PC-9 (cell line): ENCODE results near the gene ANXA3. TPM values are rescaled to one million over a fixed set of nuclear protein-coding genes. Genes with fewer than 3 reads are reported as not detected.

Experiments
- BruUV-seq: library from RNA; stranded (reverse); fragments of 400-500 nt; replicated peaks from 2 replicates; lab custom pipeline; 2021; lab: Mats Ljungman, UMichigan
- CTCF ChIA-PET: fragments of 300-600 bp; sonication (Branson Sonifier 250); formaldehyde crosslinking; loops from one replicate; lab custom pipeline; 2022; ENCODE audit warnings: antibody characterized with exemption; lab: Charles Lee
- POLR2A ChIA-PET: fragments of 300-600 bp; sonication (Branson Sonifier 250); formaldehyde crosslinking; loops from one replicate; lab custom pipeline; 2022; ENCODE audit warnings: antibody characterized with exemption; ENCODE audit not compliant: unreplicated experiment; lab: Charles Lee
- DNase-seq, 2 experiments: peaks; one replicate each; pipeline versions ENCODE4 v3.0.0 to v3.0.0-alpha.2; 2015 to 2022; ENCODE audit warnings: mixed read lengths in 1 of 2
- H2AFZ ChIP-seq: fragments of 200-600 bp; sonication (generic); 2 replicates; pipeline ENCODE4 v1.8.1; 2017; ENCODE audit warnings: antibody characterized with exemption
- H3F3A ChIP-seq: fragments of 200-600 bp; sonication (generic); 2 replicates; pipeline ENCODE4 v1.8.1; 2017; ENCODE audit warnings: antibody characterized with exemption, mild to moderate bottlenecking, low read depth; ENCODE audit not compliant: insufficient read depth
- H3K27ac ChIP-seq: fragments of 200-600 bp; sonication (generic); 2 replicates; pipeline ENCODE4 v1.6.1; 2016; ENCODE audit warnings: mixed run types
- H3K27me3 ChIP-seq: fragments of 200-600 bp; sonication (generic); 2 replicates; pipeline ENCODE4 v1.6.1; 2016; ENCODE audit warnings: low read depth, mixed run types; ENCODE audit not compliant: insufficient read depth
- H3K36me3 ChIP-seq: fragments of 200-600 bp; sonication (generic); 2 replicates; pipeline ENCODE4 v1.6.1; 2016; ENCODE audit warnings: low read depth, mixed run types
- H3K4me1 ChIP-seq: fragments of 200-600 bp; sonication (generic); replicated peaks from 2 replicates; pipeline ENCODE4 v1.6.1; 2016; ENCODE audit warnings: mixed run types; ENCODE audit not compliant: insufficient read depth
- H3K4me2 ChIP-seq: fragments of 200-600 bp; sonication (generic); 2 replicates; pipeline ENCODE4 v1.6.1; 2017; ENCODE audit warnings: mixed run types
- H3K4me3 ChIP-seq: fragments of 200-600 bp; sonication (generic); 2 replicates; pipeline ENCODE4 v1.6.1; 2016; ENCODE audit warnings: mixed run types
- H3K79me2 ChIP-seq: fragments of 200-600 bp; sonication (generic); 2 replicates; pipeline ENCODE4 v1.6.1; 2017; ENCODE audit warnings: low read depth, mixed run types
- H3K9me2 ChIP-seq: fragments of 200-600 bp; sonication (generic); 2 replicates; pipeline ENCODE4 v1.8.1; 2017; ENCODE audit warnings: mild to moderate bottlenecking; ENCODE audit not compliant: insufficient read depth
- H3K9me3 ChIP-seq: fragments of 200-600 bp; sonication (generic); 2 replicates; pipeline ENCODE4 v1.8.1; 2016; ENCODE audit warnings: low read depth; ENCODE audit not compliant: insufficient read depth
- H4K20me1 ChIP-seq: fragments of 200-600 bp; sonication (generic); 2 replicates; pipeline ENCODE4 v1.8.1; 2017; ENCODE audit not compliant: insufficient read depth
- CTCF ChIP-seq: fragments of 200-600 bp; sonication (generic); conservative IDR thresholded peaks from 2 replicates; pipeline ENCODE4 v1.6.1; 2017; ENCODE audit warnings: mixed run types, antibody characterized with exemption, mild to moderate bottlenecking, moderate library complexity
- EZH2 ChIP-seq: fragments of 200-600 bp; sonication (generic); IDR thresholded peaks from 2 replicates; pipeline ENCODE4 v1.8.0; 2017; ENCODE audit warnings: antibody characterized with exemption, low read depth
- intact Hi-C: fragments of 100-400 bp; cut with micrococcal nuclease; formaldehyde crosslinking; loops from one replicate; pipeline ENCODE4 v1.10.0; 2022; ENCODE audit not compliant: unreplicated experiment
- total RNA-seq: library from RNA; stranded (reverse); gene quantifications from 2 replicates; pipeline ENCODE4 v1.2.3, GENCODE V29; 2021

Gene ANXA3
- total RNA-seq, 1 experiment from 2014 or later: 140 TPM

GRCh38 chr4:78525559-78525958, 26.0 kb upstream of the ANXA3 start:
- Histone ChIP-seq H3K4me3 (no peak overlapping the region), H3K27me3 (no peaks in the 10 kb centered on the region), H4K20me1 (no peaks in the 10 kb centered on the region), H3K36me3 (no peaks in the 10 kb centered on the region), H3K9me3 (0 out of 2 replicates have a peak, but pooled peaks cover 2% of the 10 kb centered on the region), H2AFZ (no peak overlapping the region), H3K4me2 (no peak overlapping the region), H3F3A (no peaks in the 10 kb centered on the region; the same call in 1 of the 2 replicates), H3K79me2 (no peaks in the 10 kb centered on the region), H3K27ac (no peak overlapping the region), H3K9me2 (no peaks in the 10 kb centered on the region), H3K4me1 (peaks cover 13% of the 10 kb centered on the region)
- no TSS peak for BruUV-seq
- TF ChIP-seq EZH2 (no peak), CTCF (no peak)
- DNase-seq: no peak
- intact Hi-C loops: no loop called here
- POLR2A ChIA-PET: no interaction called here
- CTCF ChIA-PET: no interaction called here

- Histone ChIP-seq H3F3A (no peaks in the 10 kb centered on the region; the same call in 1 of the 2 replicates), H3K27me3 (no peaks in the 10 kb centered on the region), H3K27ac (no peak overlapping the region), H3K4me2 (no peak overlapping the region), H3K4me3 (no peak overlapping the region), H3K9me3 (0 out of 2 replicates have a peak, but pooled peaks cover 2% of the 10 kb centered on the region), H3K36me3 (no peaks in the 10 kb centered on the region), H3K79me2 (no peaks in the 10 kb centered on the region), H4K20me1 (no peaks in the 10 kb centered on the region), H3K9me2 (no peaks in the 10 kb centered on the region), H2AFZ (no peak overlapping the region), H3K4me1 (peaks cover 19% of the 10 kb centered on the region)
- no TSS peak for BruUV-seq
- DNase-seq: no peak
- intact Hi-C loops: no loop called here
- CTCF ChIA-PET: no interaction called here
- POLR2A ChIA-PET: no interaction called here
- TF ChIP-seq CTCF (no peak), EZH2 (no peak)
These were observed 24.5 kb upstream of the ANXA3 start for GRCh38 chr4:78527103-78527502.

GRCh38 chr4:78527555-78527954, 24.0 kb upstream of the ANXA3 start:
- intact Hi-C loops: no loop called here
- Histone ChIP-seq H3F3A (no peaks in the 10 kb centered on the region; the same call in 1 of the 2 replicates), H3K79me2 (no peaks in the 10 kb centered on the region), H3K36me3 (no peaks in the 10 kb centered on the region), H2AFZ (no peak overlapping the region), H3K4me2 (no peak overlapping the region), H3K9me3 (0 out of 2 replicates have a peak, but pooled peaks cover 2% of the 10 kb centered on the region), H4K20me1 (no peaks in the 10 kb centered on the region), H3K27ac (no peak overlapping the region), H3K4me3 (no peak overlapping the region), H3K4me1 (peaks cover 20% of the 10 kb centered on the region), H3K9me2 (no peaks in the 10 kb centered on the region), H3K27me3 (no peaks in the 10 kb centered on the region)
- TF ChIP-seq EZH2 (no peak), CTCF (no peak)
- no peak for DNase-seq
- ChIA-PET CTCF (no interaction called here), POLR2A (no interaction called here)
- BruUV-seq: no TSS peak
